ENCODE results near the gene CLDN4. TPM values are rescaled to one million over a fixed set of nuclear protein-coding genes. Genes with fewer than 3 reads are reported as not detected.
"Not testable (repeated sequence)": the region's sequence is repeated elsewhere in the genome, so short reads cannot be mapped to it uniquely, and the experiment has no call there.

Gene CLDN4
- total RNA-seq, 6 experiments from 2014 or later: 0.05 to 0.47 (median 0.32) TPM

- Mint-ChIP-seq H3K9me3 (no peaks in the 10 kb centered on the region), H3K36me3 (ENCODE audit: low read depth) (no peaks in the 10 kb centered on the region), H3K4me1 (ENCODE audit: low read depth) (peaks cover 34% of the 10 kb centered on the region), H3K27me3 (ENCODE audit: insufficient read depth) (peaks cover 5% of the 10 kb centered on the region; the same call in 1 of the 2 replicates), H3K4me3 (no peak overlapping the region), H3K27ac (no peak overlapping the region)
- no peak for TF ChIP-seq CTCF (IDR thresholded peaks at IDR 0.05)
- no peak for DNase-seq
These were observed 1.2 kb downstream of the CLDN4 start for GRCh38 chr7:73831834-73832651.

DNA sequence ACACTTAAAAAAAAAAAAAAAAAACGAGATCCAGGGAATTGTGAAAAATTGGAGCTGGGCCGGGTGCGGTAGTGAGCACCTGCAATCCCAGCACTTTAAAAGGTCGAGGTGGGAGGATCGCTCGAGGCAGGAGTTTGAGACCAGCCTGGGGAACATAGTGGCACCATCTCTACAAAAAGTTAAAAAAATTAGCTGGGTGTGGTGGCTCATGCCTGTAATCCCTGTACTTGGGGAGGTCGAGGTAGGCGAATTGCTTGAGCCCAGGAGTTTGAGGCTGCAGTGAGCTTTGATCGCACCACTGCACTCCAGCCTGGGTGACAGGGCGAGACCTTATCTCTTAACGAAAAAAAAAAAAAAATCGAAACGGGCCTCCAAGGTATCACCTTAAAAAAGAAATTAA lies 2.0 kb downstream of the CLDN4 start:
- Mint-ChIP-seq H3K4me3 (no peak overlapping the region), H3K4me1 (ENCODE audit: low read depth) (peaks cover 27% of the 10 kb centered on the region), H3K9me3 (no peaks in the 10 kb centered on the region), H3K27ac (no peak overlapping the region), H3K36me3 (ENCODE audit: low read depth) (no peaks in the 10 kb centered on the region), H3K27me3 (ENCODE audit: insufficient read depth) (peaks cover 3% of the 10 kb centered on the region; the same call in 1 of the 2 replicates)
- TF ChIP-seq CTCF (IDR thresholded peaks at IDR 0.05): no peak
- no peak for DNase-seq

DNA sequence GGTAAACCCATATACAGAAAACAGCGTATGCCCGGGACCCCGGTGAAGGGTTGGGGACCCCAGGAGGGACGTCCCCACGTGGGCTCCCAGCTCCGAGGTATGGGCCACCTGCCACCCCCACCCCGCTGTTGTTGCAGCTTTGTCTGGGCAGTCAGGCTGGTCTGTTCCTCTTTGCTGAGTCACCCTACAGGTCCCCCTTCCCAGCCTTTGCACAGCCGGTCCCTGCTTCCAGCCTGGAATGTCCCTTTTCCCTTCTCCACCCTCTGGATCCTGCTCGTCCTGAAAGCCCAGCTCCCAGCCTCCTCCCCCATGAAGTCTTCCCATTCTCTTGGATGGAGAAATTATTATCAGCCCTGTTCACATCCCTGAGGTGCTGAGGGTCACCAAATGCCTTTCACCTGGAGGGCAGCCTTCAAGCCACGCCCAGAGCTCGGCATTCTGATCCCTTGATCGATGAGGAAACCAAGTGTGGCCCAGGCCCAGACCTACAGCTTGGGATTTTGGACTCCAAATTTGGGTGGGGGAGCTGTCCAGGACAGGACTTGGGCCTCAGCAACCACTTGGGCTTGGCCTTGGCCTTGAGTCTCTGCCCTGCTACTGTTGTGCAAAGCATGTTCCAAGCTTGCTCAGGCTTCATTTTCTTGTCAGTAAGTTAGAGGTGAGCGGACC lies 2.6 kb downstream of the CLDN4 start:
- Mint-ChIP-seq H3K27me3 (ENCODE audit: insufficient read depth) (peaks cover 3% of the 10 kb centered on the region; the same call in 1 of the 2 replicates), H3K36me3 (ENCODE audit: low read depth) (no peaks in the 10 kb centered on the region), H3K27ac (no peak overlapping the region), H3K4me1 (ENCODE audit: low read depth) (peaks cover 21% of the 10 kb centered on the region), H3K9me3 (no peaks in the 10 kb centered on the region), H3K4me3 (no peak overlapping the region)
- DNase-seq: no peak
- TF ChIP-seq CTCF (IDR thresholded peaks at IDR 0.05): no peak

GRCh38 chr7:73834626-73835191 lies 3.9 kb downstream of the CLDN4 start:
- DNase-seq: no peak
- no peak overlapping the region for H3K4me3 Mint-ChIP-seq
- H3K27me3 Mint-ChIP-seq (ENCODE audit: insufficient read depth): peaks cover 3% of the 10 kb centered on the region; the same call in 1 of the 2 replicates
- no peak for TF ChIP-seq CTCF (IDR thresholded peaks at IDR 0.05)
- no peaks in the 10 kb centered on the region for H3K36me3 Mint-ChIP-seq (ENCODE audit: low read depth)
- no peak overlapping the region for H3K27ac Mint-ChIP-seq
- H3K9me3 Mint-ChIP-seq: no peaks in the 10 kb centered on the region
- peaks cover 10% of the 10 kb centered on the region for H3K4me1 Mint-ChIP-seq (ENCODE audit: low read depth)

- not testable (repeated sequence) for DNase-seq; H3K4me3 Mint-ChIP-seq; H3K36me3 Mint-ChIP-seq (ENCODE audit: low read depth); H3K4me1 Mint-ChIP-seq (ENCODE audit: low read depth); H3K27ac Mint-ChIP-seq; H3K27me3 Mint-ChIP-seq (ENCODE audit: insufficient read depth); H3K9me3 Mint-ChIP-seq
These were observed 6.4 kb downstream of the CLDN4 start for GRCh38 chr7:73837167-73837566.

DNA sequence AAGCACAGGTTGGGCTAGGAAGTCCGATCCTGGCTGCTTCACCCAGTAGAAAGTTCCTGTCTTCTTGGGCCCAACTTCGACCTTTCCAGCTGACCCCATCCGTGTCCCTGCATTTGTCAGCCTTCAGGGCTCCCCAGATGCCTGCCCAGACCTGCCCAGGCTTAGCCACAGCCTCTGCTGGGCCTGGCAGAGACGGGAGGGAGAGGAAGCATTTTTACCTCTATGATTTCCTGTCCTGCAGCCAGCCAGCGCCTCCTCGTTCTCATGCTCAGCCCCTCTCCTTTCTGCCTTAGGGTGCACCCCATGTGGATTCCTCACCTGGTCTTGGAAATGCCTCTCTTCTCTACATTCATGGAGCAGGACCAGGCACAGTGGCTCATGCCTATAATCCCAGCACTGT lies 7.8 kb downstream of the CLDN4 start:
- DNase-seq: no peak
- no peaks in the 10 kb centered on the region for H3K9me3 Mint-ChIP-seq
- no peak for TF ChIP-seq CTCF (IDR thresholded peaks at IDR 0.05)

More for the DNA sequence above, 7.8 kb downstream of the CLDN4 start:
- Mint-ChIP-seq H3K36me3 (ENCODE audit: low read depth) (no peaks in the 10 kb centered on the region), H3K4me1 (ENCODE audit: low read depth) (peaks cover 3% of the 10 kb centered on the region), H3K27ac (no peak overlapping the region), H3K4me3 (no peak overlapping the region), H3K27me3 (ENCODE audit: insufficient read depth) (peaks cover 2% of the 10 kb centered on the region; the same call in 1 of the 2 replicates)
